GM19452 (cell line): ENCODE measurements around the gene RSPO3.
"Not testable (repeated sequence)": the region's sequence is repeated elsewhere in the genome, so short reads cannot be mapped to it uniquely, and the experiment has no call there.

ENCODE experiments used
- ATAC-seq: cut with Tn5 transposase; IDR thresholded peaks from one replicate; pipeline ENCODE4 v1.9.1; 2021; ENCODE audit not compliant: unreplicated experiment

The RSPO3 gene

DNA sequence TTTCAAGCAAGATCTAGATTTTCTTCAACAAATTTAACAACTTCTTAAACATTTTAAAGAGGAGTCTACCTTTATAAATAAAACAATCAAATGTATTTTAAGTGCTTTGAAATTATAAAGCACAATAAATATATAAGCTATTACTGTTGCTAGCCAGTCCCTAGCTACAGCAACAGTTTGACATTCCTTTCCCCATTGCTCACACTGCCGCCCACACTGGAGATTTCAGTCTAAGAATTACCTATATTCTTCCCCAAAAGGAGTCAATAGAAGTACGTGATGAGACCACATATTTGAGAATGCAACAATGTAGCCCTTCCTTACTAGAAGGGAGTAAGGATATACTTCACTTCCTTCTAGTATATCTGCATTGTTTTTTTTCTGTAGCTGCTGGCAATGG is 82.8 kb downstream of the RSPO3 start:
- ATAC-seq = no peak

DNA sequence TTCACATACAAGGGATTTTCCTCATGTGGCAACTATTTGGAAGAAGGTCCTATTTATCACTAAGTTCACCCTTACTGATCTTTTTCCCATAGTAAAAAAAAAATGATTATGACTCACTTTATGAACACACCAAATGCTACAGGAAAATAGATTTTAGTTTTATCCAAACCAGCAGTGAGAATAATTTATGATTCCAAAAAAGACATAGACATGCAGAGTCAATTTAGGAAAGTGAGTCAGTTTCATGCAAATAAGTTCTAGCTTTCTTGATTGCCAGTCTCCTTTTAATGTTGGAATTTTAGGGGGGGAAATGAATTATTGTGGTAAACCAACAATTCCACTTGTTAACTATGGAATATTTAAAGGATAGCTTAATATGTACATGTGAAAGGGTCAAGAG is 84.2 kb downstream of the RSPO3 start:
- ATAC-seq = no peak

DNA sequence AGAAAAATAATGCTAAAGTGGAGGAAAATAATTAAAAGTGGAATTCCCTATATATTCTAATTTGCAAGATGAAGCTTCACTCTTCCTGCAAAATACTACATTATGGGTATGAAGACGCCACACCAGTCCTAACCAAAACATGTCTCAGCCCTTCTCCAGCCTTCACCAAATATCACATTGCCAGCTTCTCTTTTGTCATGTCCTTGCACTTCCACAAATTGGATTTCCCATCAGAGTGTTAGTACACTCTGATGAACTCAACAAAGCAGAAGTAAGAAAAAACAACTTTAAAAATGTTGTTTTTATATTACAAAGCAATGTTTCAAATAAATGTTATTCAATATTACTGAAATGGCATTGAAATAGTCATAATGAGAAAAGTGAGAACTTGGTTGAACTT is 85.8 kb downstream of the RSPO3 start:
- ATAC-seq = no peak

DNA sequence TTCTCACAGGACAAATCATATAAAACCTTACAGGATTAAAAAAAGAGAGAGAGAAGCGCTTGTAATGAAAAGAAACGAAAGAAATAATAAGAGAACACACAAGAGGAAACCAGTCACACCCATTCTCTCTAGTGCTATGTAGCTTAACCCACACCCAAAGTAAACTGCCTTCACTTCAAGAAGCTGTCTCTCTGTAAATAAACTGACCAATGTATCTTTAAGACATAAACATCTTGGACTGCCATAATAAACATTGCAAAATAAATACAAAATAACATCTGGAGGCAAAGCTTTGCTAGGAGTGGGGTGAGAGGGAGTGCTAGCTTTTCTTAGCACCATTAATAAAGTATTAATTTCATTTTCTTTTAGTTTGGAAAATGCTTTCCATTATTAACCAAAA is 86.6 kb downstream of the RSPO3 start:
- no peak for ATAC-seq

DNA sequence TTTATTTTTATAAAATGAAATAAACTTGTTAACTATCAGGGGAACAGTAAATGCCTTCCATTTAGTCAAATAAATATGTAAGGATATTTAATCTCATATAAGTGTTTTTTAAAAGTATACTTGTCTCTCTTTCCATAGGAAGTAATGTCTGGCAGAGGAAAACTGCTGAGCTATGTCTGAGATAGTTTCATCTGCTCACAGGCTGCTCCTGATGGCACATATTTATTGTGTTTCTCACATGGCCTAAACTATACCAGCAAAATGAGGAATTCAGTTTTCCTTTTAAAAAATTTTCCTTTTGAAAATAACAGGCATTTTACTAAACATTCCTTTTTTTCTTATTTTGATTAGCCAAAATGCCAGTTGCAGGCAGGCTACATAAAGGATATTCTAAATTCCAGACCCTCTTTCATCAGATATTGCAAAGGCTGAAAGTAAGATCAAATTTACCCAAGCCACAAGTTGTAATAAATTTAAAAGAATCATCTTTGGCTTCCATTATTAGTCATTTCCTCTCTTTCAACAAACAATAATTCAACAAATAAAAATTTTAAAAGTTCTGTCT is 88.1 kb downstream of the RSPO3 start:
- no peak for ATAC-seq

DNA sequence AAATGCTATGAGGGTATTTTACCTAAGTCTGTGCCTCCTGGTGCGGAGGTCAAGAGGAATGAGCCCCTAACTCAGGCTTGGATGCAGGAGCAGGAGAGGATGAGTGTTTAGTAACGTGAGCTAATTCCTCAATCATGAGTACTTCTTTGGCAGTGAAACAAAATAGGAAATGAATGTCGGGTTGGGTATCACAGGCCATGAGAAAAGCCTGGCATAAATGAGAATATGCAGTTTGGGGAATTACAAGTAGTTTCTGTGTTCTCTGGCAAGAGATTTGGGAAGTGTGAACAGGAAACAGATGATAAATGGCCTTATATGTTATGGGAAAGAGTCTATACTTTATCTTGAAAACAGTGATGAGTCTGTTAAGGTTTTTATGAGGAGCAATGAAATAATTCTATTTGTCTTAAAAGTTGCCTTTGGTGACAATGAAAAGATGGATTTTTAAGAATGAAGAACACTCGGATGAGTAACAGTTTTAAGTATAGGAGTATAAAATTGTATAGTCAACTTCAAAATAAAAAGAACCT is 89.2 kb downstream of the RSPO3 start:
- ATAC-seq = no peak

DNA sequence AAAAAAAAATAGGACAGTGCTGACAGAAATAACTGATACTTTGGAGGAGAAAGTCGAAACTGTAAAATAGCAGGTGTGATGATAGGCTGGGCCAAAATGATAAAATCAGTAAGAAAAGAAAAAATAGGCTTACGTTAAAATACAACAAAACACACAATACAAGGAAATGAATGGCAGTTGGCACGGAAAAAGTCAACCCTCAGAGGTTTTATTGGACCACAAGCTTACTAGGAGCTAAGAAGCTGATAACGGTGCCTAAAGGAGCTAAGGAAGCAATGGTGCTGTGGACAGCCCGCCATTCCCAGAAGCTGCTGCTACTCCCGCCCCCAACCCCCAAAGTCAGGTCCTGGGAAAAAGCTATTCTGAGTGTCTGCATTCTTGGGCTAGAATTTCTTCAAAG is 92.3 kb downstream of the RSPO3 start:
- ATAC-seq = no peak

DNA sequence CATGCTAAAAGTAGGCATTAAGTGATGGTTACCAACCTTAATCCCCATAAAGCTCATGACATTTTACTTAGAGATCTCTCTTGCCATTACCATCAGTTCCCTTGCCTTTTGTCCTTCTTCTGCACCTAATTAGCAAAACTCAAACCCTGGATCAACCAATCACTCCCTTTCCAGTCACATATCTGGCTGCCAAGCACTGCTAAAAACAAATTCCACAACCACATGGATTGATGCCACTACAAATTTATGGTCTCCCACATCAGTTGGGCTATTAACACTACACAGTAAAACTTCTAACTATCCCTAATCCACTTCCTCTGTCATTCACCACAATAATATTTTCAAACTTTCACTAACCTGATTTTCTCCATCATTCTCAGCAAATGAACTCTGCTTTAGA is 93.9 kb downstream of the RSPO3 start:
- ATAC-seq = no peak

DNA sequence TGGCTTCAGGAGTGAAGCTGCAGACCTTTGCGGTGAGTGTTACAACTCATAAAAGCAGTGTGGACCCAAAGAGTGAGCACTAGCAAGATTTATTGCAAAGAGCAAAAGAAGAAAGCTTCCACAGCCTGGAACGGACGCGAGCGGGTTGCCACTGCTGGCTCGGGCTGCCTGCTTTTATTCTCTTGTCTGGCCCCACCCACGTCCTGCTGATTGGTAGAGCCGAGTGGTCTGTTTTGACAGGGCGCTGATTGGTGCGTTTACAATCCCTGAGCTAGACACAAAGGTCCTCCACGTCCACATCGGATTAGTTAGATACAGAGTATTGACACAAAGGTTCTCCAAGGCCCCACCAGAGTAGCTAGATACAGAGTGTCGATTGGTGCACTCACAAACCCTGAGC is 95.6 kb downstream of the RSPO3 start:
- ATAC-seq = not testable (repeated sequence)

DNA sequence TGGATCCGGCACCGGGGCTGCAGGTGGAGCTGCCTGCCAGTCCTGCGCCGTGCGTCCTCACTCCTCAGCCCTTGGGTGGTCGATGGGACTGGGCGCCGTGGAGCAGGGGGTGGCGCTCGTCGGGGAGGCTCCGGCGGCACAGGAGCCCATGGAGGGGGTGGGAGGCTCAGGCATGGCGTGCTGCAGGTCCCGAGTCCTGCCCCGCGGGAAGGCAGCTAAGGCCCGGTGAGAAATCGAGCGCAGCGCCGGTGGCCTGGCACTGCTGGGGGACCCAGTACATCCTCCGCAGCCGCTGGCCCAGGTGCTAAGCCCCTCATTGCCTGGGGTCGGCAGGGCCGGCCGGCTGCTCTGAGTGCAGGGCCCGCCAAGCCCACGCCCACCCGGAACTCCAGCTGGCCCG is 96.1 kb downstream of the RSPO3 start:
- ATAC-seq = not testable (repeated sequence)

DNA sequence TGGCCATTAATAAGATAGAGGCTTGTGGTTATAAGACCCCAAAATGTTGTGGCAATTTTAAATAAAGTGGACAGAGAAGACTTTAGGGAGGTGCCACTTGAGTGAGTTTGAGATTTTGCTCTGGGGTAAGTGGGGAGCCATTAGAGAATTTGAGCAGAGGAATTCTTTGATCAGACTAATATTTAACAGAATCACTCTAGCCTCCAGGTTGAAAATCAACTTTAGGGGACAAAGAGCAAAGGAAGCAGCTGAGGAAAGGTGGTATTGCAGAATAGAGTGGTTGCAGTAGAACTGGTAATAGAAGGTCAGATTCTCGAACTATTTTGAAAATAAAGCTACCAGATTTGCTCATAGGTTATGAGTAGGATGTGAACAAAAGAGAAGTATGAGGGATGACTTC is 97.5 kb downstream of the RSPO3 start:
- ATAC-seq = no peak

DNA sequence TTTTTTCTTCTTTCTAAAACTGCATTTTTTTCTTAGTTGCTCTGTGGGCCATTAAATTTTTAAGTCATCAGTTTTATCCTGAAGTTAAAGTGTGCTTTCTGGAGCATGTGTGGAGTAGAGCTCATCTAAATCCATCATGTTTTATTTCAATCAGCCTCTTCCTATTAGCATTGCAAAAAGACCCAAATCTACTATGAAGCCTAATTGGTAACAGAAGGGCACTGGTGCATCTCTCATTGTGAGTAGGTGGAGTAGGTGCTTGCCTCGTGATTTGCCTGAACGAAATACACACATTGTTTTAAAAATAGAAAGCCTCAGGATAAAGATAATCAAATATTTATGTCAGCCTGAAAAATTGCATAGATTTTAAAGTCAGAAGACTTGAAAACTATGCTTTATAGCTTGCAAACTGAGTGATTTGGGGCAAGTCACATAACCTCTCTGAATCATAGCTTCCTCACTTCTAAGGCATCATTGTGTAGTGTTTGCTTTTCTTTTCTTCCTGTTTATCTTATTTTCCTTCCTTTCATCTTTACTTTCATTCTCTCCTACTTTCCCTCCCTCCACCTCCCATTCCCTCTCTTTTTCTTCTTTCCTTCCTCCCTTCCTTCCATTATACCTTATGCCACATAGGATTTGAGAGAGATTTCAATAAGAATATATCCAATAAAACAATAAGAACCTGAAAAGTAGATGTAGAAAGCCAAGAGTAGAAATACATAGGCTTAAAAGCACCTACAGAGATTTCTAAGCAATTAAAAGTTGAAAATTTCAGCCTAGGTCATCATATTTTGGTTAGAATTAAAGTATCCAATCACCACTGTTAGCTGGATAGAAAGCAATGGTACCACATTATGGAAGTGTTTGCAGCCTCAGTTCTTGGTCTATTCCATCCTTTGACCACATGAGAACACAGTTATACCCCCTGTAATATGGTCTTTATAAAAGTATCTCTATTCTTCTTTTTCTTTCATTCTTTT is 98.6 kb downstream of the RSPO3 start:
- no peak for ATAC-seq

DNA sequence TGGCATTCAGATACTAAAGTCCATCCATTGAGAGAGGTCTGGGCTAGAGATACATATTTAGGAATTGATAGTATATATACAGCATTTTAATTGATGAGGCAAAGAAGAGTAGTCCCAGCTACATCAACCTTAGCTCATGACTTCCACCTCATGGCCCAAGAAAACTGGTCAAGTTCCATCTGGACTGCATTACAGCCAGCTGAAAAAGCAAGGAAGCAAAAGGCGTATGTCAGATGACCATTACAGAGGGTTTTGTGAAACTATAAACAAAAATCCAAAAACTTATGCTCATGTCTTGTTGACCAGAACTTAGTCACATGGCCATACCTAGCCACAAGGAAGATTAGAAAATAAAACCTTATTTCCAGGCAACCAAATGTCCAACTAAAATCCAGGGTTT is 101.4 kb downstream of the RSPO3 start:
- no peak for ATAC-seq

DNA sequence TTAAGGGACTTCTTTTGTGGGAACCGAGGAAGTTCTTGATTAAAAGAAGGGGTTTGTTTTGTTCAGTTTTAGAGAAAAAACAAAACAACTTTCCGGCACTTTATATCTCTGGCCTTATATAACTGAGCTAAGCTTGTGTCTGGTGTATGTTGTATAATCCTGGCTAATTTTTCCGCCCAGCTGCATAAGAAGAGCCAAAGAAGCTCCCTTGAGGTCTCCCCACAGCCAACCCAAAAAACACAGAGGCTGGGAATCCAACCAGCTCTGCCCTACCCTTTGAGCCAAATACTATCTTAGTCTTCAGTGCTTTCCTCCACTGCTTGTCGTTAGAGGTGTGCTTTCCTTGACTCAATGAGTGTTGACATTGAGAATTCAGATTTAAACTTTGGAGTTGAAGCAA is 102.7 kb downstream of the RSPO3 start:
- no peak for ATAC-seq

DNA sequence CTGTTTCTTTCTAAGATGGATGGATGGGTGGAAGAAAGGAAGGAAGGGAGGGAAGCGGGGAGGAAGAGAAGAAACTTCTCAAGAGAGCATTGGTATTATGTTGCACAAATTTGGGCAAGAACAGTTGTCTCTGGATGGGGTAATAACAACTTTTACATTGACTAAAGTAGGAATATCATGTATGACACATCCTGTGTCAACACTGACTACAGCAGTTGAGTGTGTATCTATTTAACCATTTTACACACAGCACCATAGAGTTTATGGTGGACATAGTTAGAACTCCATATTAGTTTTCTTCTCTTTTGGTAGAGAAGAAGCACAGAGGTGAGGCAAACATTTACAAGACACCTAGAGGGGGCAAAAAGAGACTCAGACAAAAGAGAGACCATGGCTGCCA is 103.9 kb downstream of the RSPO3 start:
- ATAC-seq = no peak

DNA sequence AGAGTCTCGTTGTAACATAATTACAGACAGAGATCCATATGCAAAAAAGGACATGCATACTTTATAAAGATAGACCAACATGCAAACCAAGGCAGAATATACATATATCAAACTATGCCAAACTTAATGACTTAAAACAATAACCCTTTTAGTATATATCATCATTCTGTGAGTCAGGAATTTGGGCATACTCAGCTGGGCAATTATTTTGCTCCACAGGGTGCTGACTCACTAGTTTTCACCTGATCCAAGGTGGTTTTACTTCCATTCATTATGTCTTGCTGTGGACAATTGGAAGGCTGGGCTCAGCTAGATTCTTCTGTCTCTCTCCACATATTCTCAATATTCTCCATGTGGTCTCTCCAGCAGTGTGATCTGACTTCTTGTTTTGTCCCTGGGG is 107.0 kb downstream of the RSPO3 start:
- ATAC-seq = no peak

DNA sequence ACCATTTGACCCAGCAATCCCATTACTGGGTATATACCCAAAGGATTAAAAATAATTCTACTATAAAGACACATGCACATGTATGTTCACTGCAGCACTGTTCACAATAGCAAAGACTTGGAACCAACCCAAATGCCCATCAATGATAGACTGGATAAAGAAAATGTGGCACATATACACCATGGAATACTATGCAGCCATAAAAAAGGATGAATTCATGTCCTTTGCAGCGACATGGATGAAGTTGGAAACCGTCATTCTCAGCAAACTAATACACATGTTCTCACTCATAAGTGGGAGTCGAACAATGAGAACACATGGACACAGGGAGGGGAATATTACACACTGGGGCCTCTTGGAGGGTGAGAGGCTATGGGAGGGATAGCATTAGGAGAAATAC is 115.3 kb downstream of the RSPO3 start:
- not testable (repeated sequence) for ATAC-seq

DNA sequence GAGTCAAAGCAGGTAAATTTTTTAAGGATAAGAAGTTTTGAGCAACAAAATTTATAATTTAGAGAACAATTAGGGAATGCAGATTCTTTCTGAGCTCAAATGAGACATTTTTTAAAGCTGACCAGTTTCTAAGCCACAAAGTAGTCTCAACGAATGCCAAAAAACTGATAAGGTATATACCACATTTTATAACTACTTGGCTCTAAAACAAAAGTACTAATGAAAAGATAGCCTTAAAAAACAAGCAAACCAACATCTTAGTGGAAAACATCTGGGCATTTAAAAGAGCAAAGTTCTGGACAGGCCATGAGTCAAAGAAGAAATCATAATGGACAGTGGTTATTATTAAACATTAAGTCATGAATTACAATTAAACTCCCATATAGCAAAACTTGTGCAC is 125.0 kb downstream of the RSPO3 start:
- no peak for ATAC-seq
